ENCODE results near the gene TLL2.
A peak's percentile ranks its signal among the peaks of the same experiment; 100 is the strongest.

Gene TLL2

GRCh38 chr10:96379758-96380157 is 134.0 kb downstream of the TLL2 start:
- DNase-seq (ENCODE audit: low spot score): no peak
- Histone ChIP-seq H3K27ac (no peak overlapping the region), H3K4me3 (no peak overlapping the region)
- TF ChIP-seq, protein P1, sequence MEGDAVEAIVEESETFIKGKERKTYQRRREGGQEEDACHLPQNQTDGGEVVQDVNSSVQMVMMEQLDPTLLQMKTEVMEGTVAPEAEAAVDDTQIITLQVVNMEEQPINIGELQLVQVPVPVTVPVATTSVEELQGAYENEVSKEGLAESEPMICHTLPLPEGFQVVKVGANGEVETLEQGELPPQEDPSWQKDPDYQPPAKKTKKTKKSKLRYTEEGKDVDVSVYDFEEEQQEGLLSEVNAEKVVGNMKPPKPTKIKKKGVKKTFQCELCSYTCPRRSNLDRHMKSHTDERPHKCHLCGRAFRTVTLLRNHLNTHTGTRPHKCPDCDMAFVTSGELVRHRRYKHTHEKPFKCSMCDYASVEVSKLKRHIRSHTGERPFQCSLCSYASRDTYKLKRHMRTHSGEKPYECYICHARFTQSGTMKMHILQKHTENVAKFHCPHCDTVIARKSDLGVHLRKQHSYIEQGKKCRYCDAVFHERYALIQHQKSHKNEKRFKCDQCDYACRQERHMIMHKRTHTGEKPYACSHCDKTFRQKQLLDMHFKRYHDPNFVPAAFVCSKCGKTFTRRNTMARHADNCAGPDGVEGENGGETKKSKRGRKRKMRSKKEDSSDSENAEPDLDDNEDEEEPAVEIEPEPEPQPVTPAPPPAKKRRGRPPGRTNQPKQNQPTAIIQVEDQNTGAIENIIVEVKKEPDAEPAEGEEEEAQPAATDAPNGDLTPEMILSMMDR (IDR thresholded peaks at IDR 0.05): no peak

- DNase-seq (ENCODE audit: low spot score): no peak
- Histone ChIP-seq H3K27ac (no peak overlapping the region), H3K4me3 (no peak overlapping the region)
- TF ChIP-seq, protein P1 (IDR thresholded peaks at IDR 0.05): no peak
These were observed 135.0 kb downstream of the TLL2 start for GRCh38 chr10:96378741-96379140.

GRCh38 chr10:96377816-96378294 is 135.9 kb downstream of the TLL2 start:
- H3K4me3 ChIP-seq: no peak overlapping the region
- DNase-seq (ENCODE audit: low spot score): no peak
- TF ChIP-seq, protein P1 (IDR thresholded peaks at IDR 0.05): no peak
- no peak overlapping the region for H3K27ac ChIP-seq

- TF ChIP-seq, protein P1 (IDR thresholded peaks at IDR 0.05): no peak
- no peak overlapping the region for H3K27ac ChIP-seq
- DNase-seq (ENCODE audit: low spot score): no peak
- no peak overlapping the region for H3K4me3 ChIP-seq
These were observed 137.2 kb downstream of the TLL2 start for GRCh38 chr10:96376483-96376882.

- TF ChIP-seq, protein P1 (IDR thresholded peaks at IDR 0.05): peak; percentile 98
- H3K4me3 ChIP-seq: peak overlapping the region; percentile 68
- DNase-seq (ENCODE audit: low spot score): peak; percentile 81
- no peak overlapping the region for H3K27ac ChIP-seq
These were observed 138.5 kb downstream of the TLL2 start for GRCh38 chr10:96374985-96375830.

- TF ChIP-seq, protein P1 (IDR thresholded peaks at IDR 0.05): no peak
- H3K27ac ChIP-seq: no peak overlapping the region
- H3K4me3 ChIP-seq: peak overlapping the region; percentile 68
- DNase-seq (ENCODE audit: low spot score): no peak
These were observed 139.1 kb downstream of the TLL2 start for GRCh38 chr10:96374639-96374984.

DNA sequence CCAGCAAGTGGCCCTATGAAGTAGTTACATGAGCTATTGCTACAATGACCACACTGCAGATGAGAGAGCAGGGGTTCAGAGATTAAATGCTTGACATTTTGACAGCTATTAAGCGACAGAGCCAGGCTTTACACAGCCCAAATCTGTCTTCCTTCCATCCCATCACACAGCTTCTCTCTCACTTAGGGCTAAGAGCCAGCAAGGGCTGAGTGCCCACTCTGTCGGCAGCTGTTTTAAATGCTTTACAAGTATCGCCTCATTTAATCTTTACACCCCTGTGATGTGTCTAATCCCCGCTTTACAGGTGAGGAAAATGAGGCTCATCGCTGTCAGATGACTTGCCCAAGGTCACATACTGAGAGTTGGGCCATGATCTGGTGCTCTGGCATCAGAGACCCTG is 139.7 kb downstream of the TLL2 start:
- no peak overlapping the region for H3K27ac ChIP-seq
- no peak overlapping the region for H3K4me3 ChIP-seq
- TF ChIP-seq, protein P1 (IDR thresholded peaks at IDR 0.05): no peak
- DNase-seq (ENCODE audit: low spot score): no peak
